Measurements from ENCODE around the gene UNC13A.

Gene UNC13A

DNA sequence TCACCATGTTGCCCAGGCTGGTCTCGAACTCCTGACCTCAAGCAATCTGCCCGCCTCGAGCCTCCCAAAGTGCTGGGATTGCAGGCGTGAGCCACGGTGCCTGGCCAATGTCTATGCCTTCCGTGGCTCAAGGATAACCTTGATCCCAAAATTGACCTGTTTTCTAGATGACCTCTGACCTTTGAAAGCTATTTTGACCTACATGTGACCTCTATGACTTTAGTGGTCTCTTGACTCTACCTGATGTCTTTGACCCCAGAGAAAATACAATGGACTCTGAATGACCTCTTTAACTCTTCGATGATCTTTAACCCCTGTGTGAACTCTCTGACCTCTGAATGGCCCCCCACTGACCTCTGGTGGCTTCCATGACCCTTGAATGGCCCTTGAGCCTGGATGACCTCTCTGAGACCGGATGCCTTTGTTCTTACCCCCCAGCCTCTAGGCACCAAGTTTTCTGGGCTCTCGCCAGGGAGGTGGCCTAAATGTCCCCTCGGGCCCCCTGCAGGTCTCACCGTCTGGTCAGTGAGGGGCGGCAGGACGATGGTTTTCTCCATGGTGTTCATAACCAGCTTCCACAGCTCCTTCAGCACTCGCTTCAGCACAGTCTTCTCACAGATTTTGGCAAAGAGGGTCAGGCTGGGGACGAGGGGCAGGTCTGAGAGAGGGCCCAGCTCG lies 63.7 kb downstream of the UNC13A start:
- no peak for DNase-seq

DNA sequence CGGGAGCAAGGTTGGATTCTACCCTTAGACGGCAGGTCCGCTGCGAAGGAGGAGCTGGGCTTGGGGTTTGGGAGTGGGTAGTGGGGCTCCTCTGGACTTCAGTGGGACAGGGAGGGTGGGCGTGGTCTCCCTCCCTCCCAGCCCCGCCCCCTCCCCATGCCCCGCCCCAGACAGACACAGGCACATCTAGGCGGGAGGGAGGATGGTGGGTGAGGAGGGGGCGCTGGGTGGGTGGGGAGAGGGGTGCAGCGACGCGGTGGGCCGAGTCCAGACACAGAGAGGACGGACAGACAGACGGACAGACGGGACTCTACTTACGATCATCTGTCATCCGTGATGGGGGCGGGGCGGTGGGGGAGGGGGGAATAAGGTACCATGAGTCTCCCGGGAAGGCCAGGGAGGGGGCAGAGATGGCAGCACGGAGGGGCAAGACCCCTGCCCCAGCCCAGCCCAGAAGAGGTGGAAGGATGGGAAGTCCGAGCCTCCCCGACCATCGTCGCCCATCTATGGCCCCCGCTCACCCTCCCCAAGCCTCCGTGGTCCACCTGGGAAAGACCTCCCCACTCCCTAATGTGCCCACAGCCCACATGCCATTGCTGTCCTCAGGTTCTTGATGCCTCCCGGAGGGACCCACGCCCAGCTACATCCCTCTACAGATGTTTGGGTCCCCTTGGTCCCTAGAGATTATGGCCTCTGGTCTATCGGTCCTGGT lies 64.8 kb downstream of the UNC13A start:
- DNase-seq: no peak

DNA sequence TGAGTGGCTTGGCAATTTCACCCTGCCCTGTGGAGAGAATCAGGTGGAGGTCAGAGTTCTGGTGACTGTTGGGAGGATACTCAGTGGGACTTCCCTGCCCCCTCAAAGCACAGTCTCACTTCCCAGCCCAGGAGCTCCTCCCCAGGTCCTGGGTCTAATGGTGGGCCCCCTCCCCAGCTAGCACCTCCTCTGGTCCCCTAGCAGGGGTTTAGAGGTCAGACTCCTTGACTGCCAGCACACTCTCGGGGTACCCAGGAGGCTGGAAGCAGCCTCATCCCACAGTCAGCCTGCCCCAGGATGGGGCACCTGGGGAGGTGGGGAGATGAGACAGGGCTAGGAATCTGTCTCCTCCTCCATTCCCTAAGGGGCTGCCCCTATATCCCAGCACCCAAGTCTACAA lies 67.5 kb downstream of the UNC13A start:
- no peak for DNase-seq

DNA sequence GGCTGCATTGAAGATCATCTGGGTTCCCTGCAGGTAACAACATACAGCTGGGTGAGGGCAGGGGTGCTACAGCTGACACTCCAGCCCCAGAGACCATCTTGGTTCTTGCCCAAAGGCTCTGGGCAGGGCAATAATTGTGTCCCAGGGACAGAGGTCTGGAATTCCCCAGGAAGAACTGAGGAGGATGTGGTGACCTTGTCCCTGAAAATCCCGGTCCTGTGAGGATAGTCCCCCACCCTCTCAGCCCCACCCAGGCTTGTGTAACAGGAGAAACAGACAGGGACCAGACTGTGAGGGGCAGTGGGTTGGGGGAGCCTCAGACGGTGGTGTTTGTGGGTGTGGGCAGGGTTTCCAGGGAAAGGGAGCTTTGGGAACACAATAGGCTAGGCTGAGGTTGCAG lies 69.2 kb downstream of the UNC13A start:
- DNase-seq: no peak

DNA sequence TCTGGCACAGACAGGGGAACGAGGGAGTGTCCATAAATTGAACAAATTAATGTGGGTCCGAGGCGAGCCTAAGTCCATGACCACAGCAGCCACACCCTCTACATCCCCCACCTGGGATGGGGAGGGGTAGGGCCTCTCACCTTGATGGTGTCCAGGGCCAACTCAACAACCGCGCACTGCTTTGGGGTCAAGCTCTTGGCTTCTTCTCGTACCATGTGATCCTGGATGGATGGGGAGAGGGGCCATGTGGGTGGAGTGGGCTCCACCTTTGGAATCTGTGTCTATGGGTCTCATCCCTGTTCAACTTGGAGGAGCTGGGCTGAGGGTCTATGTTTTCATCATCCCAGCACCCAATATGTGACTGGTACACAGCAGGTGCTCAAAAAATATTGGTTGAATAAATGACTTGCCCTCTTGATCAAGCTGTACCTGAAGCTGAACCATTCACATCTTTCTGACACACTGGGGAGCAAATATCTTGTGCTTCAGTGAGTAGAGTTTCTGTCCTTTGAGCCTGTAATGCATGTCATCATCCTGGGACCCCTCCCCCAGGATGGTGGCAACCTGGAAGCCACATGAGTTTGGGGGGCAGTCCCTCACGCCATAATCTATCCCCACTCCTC lies 69.8 kb downstream of the UNC13A start:
- DNase-seq: no peak

DNA sequence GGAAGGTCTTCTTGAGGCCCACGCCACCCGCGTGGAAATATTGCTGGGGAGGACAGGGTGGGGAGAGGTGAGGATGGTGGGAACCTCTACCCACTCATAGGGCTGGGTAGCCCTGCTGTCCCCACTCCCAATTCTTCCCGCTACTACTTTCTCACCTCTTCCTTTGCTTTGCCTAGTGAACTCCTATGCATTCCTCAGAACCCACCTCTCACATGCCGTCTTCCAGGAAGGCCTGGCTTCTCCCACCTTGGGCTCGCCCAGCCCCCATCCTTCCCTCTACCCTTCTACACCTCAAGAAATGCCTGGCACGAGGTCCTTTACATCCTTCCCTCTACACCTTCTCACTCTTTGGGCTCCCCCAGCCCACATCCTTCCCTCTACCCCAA lies 70.4 kb downstream of the UNC13A start:
- no peak for DNase-seq

DNA sequence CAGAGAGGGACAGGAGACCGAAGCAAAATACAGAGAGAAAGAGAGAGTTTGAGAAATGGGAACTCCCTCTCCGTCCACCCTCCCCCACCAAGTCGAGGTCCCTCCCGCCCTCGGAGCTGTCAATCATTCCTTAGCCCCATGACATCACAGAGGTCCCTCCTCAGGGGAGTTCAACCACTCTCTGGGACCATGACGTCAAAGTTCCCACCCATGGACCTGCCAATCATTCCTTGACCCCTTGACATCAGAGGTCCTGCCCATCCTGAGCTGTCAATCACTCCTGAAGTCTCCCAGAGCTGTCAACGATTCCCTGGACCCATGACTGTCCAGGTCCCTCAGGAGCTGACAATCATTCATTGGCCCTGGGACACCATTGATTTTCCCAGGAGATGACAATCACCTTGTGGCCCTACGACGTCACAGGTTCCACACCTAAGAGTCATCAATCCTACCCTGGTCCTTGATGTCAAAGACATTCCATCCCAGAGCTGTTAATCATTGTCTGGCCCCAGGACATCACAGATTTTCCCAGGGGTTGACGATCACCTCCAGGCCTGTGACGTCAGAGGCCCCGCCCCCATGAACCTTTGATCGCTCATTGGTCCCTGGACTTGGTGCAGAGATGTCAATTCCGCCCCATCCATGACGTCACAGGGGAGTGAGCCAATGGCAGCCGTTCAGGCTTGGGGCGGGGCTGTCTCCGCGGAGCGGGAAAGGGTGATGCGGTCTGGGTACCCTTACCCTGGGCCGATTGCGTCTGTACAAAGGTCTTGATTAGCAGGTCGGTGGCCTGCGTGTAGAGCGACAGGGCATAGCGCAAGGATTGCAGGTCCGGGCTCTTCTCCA lies 71.0 kb downstream of the UNC13A start:
- peak; percentile 48 for DNase-seq

DNA sequence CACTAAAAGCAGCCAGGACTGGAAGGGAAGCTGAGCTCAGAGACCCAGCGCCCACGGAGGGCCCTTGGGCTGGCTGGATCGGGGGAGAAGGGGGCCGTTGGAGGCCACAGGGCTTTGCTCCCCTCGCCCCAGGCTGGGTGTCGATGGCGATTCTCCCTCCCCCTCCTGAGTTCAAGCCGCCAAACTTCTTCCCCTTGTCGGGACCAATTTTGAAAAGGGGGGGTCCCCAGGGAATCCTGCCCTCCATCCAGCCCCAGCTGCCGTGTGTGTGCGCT lies 71.5 kb downstream of the UNC13A start:
- no peak for DNase-seq

DNA sequence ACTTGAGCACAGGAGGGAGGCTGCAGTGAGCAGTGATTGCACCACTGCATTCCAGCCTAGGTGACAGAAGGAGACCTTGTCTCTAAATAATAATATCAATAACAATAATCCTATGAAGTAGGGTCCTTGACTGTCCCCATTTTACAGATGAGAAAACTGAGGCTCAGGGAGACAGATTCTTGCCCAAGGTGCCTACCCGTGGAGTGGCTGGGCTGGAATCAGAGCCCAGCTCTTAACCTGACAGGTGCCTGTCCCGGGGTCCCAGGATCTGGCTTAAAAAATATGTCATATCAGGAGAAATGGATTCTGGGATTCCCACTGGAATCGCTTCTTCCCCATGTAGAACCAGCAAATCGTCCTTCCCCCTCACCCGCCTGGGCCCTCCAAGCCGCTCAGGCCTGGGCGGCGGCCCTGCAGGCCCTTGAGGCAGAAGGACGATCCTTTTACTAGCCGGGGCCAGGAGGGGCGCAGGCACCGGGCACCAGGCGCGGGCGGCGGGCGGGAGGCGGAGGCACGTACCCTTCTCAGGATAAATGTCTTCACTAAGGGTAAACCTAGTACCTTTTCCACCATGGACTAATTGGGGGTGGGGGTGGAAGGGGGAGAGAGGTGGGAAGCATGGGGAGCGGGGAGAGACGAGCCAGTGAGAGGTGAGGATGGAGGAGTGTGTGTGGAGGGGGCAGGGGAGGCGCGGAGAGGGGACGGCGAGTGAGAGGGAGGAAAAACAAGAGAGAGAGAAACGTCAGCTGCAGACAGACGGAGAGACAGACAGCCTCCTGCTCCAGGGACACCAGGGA lies 72.1 kb downstream of the UNC13A start:
- DNase-seq: no peak

DNA sequence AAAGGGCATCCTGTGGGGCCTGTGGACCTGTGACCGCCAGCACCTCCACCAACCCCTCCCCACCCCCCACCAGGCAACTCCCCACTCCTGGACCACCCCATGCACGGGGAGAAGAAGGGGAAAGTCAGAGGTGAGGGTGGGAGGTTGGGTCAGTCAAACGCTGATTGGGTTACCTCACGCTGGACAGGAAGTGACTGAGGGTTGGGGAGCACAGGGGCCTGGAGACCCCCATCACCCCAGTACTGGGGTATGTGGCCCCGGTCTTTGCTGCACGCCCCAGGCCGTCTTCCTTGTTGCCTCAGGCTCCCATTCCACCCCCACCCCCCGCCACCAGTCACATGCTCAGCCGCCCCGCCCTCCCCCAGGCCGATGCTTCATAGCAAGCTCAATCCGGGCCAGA lies 73.7 kb downstream of the UNC13A start:
- DNase-seq: no peak

DNA sequence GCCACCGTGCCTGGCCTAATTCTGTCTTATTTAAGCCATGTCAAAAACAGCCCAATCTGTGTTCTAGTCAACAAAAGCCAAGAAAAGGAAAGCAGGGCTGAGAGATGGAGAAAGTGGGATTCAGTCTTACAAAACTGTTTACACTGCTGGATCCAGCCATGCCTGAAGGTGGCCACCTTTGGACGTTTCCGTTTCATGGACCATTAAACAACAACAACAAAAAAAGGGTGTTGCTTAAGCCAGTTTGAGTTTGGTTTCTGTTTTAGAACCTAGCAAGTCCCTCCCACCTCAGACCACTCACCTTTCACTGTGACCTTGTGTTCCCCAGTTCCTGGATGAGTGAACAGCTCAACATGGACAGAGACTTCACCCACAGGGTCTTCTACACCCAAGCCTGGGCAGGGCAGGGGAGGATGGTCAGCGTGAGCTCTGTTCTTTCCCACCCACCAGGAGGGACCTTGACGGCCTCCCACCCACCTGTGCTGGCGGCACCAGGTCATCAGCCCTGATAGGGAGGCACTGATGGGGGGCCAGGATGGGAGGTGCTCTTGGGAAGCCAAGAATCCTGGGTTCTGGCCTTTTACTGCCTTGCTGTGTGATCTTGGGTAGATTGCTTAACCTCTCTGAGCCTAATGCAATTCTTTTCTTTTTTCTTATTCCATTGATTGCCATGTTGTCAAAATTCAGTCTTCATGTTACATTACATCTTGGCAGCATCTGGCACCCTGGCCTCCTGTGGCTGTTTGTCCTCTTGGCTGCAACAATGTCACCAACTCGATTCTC lies 76.5 kb downstream of the UNC13A start:
- DNase-seq: no peak

DNA sequence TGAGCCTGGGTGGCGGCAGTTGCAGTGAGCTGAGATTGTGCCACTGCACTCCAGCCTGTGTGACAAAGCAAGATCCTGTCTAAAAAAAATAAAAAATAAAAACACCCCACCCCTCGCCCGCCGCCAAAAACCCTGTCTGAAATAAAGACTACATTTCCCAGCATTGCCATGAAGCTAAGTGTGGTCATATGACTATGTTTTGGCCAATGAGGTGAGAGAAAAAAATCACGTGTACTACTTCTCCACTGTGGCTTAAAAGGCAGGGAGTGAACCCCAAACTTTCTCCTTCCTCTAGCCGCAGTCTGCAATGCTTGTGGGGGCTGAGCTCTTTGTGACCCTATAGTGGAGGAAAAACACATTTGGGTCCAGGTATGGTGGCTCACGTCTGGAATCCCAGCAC lies 77.8 kb downstream of the UNC13A start:
- peak; percentile 54 for DNase-seq

DNA sequence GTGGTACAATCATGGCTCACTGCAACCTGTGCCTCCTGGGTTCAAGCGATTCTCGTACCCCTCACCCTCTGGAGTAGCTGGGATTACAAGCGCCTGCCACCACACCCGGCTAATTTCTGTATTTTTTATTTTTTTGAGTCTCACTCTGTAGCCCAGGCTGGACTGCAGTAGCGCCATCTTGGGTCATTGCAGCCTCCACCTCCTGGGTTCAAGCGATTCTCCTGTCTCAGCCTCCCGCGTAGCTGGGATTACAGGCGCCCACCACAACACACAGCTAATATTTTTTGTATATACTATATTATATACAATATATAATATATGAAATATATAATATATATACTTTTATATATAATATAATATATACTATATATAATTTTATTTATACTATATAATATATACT lies 80.2 kb downstream of the UNC13A start:
- DNase-seq: no peak

DNA sequence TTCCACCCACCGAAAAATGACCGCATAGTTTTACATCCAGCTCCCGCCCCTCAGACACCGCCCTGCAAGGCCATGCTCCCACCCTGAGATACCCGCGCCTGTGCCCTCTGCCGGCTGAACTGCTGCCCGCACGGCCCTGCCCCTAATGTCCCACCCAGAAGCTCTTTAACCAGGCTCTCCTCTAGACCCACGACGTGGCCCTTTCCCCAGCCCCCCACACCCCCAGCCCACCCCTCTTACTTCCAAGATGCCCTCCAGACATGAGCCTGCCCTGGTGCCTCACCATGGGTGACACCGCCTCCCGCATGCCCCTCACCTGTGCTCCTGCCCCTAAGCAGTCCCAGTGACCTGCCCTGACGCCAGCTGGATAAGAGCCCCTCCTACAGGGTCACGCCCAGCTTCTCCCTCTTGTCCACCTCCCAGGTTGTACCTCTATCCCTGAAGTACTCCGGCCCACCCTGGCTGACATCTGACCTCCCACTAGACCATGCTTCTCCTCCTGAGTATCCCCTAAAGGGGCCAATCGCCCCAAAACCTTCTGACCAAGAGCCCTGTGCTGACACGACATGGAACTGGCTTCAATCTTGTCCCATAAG lies 81.5 kb downstream of the UNC13A start:
- DNase-seq: no peak

DNA sequence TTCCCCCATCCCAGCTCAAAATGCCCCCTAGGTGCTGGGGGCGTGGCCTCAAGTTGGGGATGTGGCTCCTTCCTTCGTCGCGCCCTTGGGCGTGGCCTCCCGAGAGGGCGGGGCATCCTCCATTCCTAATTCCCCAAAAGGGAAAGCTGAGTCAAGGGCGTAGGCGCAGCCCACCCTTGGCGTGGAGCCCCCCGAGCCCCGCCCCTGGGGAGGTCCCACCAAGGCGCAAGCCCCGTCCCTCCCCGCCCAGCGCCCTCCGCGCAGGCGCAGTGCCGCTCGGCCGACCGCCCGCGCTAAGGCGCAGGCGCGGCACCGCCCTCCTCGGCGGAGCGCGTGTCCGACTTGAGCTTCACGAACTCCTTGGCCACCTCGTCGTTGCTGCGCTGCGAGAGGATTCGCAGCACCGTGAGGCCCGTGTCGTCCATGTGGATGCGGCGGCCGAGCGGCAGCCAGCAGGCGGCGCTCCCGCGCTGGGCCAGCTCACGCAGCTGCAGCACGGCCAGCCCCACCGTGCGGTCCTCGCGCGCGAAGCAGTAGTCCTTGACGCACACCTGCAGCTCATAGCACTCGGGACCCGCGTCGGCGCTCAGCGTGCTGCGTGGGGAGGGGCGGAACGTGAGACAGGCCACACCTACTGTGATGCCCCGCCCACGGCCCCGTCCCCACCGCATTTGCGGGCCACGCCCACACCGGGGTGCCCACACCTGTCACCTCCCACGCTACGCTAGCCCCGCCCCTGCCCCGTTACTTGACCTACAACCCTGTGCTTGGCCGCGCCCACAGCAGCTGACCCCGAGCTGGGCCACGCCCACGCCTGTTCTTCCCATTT lies 82.2 kb downstream of the UNC13A start:
- DNase-seq: peak; percentile 95

DNA sequence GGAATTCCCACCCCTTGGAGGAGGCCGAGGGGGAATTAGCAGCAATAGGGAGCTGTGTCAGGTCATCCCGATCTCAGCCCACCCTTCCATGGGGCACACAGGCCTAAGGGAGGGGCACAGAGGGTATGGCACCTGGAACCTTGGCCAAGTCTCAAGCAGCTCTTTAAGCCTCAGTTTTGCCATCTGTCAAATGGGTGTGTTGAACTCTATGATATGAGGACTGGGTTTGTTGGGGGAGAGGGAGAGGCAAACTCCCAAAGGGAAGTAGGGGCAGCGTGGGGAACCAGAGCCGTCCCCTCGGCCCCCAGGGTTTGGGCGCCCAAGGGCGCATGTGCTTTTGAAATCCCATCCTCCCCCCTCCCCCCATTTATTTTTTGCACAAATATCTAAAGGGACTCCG lies 83.0 kb downstream of the UNC13A start:
- no peak for DNase-seq

DNA sequence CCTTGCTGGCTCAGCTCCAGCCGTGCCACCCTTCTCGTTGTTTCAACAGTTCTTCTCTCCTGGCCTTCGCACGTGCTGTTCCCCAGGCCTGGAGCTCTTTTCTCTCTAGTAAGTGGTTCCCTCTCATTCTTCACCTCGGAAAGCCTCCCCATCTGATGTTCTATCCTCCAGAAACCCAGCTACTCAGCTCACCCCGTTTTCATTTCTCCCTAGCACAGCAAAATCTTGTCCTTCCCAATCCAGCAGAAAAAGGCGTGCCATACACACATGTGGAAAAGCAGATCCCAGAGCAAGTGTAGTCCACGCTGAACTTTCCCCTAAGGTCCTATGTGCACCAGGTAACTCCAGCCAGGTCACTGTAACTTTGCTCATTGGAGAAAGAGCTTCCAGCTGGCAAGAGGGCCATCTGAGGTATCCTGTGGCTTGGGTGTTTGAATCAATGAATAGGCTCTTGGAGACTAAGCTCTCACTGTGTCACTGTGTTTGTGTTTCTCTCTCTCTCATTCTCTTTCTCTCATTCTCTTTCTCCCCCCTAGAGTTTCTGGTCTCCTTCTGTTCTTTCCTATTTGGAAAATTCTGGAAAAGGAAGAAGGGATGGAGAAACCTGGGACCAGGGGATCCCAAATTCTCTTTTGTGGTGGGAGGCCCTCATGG lies 83.7 kb downstream of the UNC13A start:
- no peak for DNase-seq

DNA sequence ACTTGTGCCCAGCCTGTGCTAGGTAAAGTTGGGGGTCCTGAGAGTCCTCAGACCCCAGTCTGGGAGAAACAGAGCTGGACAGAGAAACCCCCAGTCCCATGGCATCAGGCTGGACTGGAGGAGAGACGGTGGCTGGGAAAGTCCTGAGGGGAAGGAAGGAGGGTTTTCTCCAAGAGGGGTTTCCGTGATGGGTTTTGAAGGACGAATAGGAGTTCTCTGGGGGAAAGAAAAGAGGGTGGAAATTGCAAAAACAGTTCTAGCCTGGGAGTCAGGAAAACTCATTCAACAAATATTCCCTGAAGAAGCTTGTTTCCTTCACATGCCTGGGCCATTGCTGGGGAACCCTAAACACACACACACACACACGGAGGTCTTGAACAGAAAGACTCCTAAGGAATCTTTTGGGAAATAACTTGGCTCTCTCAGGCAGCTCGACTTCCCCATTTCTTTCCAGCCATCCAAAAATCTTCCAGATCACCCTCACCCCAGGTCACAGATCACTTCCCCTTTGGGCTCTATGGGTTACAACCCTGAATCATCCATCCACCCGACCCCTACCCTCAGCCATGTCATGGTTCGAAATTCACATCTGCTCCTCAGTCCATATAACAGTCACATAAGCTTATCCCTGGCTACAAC lies 85.2 kb downstream of the UNC13A start:
- DNase-seq: peak; percentile 78

DNA sequence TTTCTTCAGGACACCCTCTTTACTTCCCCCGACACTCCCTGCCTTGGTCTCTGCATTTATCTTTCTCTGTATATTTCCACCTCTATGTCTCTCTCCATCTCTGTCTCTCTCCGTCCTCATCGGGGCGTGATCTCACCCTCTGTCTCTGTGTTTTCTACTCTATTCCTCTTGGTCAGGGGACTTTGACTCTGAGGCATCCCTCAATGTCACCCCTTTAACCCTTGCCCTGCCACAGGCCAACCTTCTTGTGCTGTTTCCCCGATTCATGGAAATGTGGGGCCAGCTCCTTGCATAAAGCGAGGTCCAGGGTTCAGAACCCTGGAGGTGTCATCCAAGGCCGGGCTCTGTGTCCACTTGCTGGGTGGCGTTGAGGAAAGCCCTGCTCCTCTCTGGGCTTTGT lies 85.9 kb downstream of the UNC13A start:
- no peak for DNase-seq

DNA sequence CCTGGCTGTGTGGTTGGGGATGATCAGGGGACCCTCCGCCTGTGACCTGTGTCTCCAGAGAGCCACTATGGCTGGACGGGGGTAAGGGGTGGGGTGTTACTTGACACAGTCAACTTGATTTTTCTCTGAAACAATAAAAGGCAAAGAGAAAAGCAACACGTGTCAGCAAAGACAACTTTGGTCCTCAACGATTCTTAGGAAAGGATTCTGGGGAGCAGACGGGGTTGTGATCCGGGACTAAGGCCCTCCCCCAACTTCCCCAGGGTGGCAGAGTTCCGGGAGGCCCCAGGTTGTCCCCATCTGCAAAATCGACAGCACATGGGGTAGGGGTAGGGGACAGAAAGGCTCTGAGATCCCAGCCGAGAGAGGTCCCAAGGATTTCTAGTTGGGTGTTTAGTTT lies 86.5 kb downstream of the UNC13A start:
- no peak for DNase-seq
